Measurements from ENCODE around the gene PTPRN2. TPM values are rescaled to one million over a fixed set of nuclear protein-coding genes. Genes with fewer than 3 reads are reported as not detected.

PTPRN2 gene
- polyA plus RNA-seq, 1 experiment, result 0.02 TPM

GRCh38 chr7:158077934-158078910 lies 509.4 kb downstream of the PTPRN2 start:
- no peak for DNase-seq (ENCODE audit: low read depth, low spot score)
- no peak for TF ChIP-seq CTCF (IDR thresholded peaks at IDR 0.05; ENCODE audit: low read depth, low read length)
- Histone ChIP-seq H3K27ac (ENCODE audit: low read depth, low read length) (no peak overlapping the region), H3K4me3 (ENCODE audit: low read depth, low read length) (no peak overlapping the region), H3K27me3 (ENCODE audit: control insufficient read depth, insufficient read depth, low read length) (no peaks in the 10 kb centered on the region), H3K9me3 (ENCODE audit: control insufficient read depth, insufficient read depth, low read length) (peaks cover 87% of the 10 kb centered on the region)
- ChIA-PET POLR2A (no interaction called here), CTCF (no interaction called here)

- no peak for DNase-seq (ENCODE audit: low read depth, low spot score)
- no peak for TF ChIP-seq CTCF (IDR thresholded peaks at IDR 0.05; ENCODE audit: low read depth, low read length)
- ChIA-PET CTCF (no interaction called here), POLR2A (no interaction called here)
- Histone ChIP-seq H3K27ac (ENCODE audit: low read depth, low read length) (no peak overlapping the region), H3K27me3 (ENCODE audit: control insufficient read depth, insufficient read depth, low read length) (no peaks in the 10 kb centered on the region), H3K9me3 (ENCODE audit: control insufficient read depth, insufficient read depth, low read length) (peaks cover 87% of the 10 kb centered on the region), H3K4me3 (ENCODE audit: low read depth, low read length) (no peak overlapping the region)
These were observed 510.3 kb downstream of the PTPRN2 start for GRCh38 chr7:158077151-158077840.

GRCh38 chr7:158076656-158077055 lies 511.0 kb downstream of the PTPRN2 start:
- DNase-seq (ENCODE audit: low read depth, low spot score), result no peak
- CTCF ChIA-PET, result no interaction called here
- no peak overlapping the region for H3K27ac ChIP-seq (ENCODE audit: low read depth, low read length)
- no peaks in the 10 kb centered on the region for H3K27me3 ChIP-seq (ENCODE audit: control insufficient read depth, insufficient read depth, low read length)
- POLR2A ChIA-PET, result no interaction called here
- H3K4me3 ChIP-seq (ENCODE audit: low read depth, low read length), result no peak overlapping the region
- TF ChIP-seq CTCF (IDR thresholded peaks at IDR 0.05; ENCODE audit: low read depth, low read length), result no peak
- H3K9me3 ChIP-seq (ENCODE audit: control insufficient read depth, insufficient read depth, low read length), result peaks cover 89% of the 10 kb centered on the region

- Histone ChIP-seq H3K27me3 (ENCODE audit: control insufficient read depth, insufficient read depth, low read length) (no peaks in the 10 kb centered on the region), H3K27ac (ENCODE audit: low read depth, low read length) (no peak overlapping the region), H3K4me3 (ENCODE audit: low read depth, low read length) (no peak overlapping the region), H3K9me3 (ENCODE audit: control insufficient read depth, insufficient read depth, low read length) (peaks cover 92% of the 10 kb centered on the region)
- POLR2A ChIA-PET, result no interaction called here
- CTCF ChIA-PET, result no interaction called here
- TF ChIP-seq CTCF (IDR thresholded peaks at IDR 0.05; ENCODE audit: low read depth, low read length), result no peak
- DNase-seq (ENCODE audit: low read depth, low spot score), result no peak
These were observed 511.4 kb downstream of the PTPRN2 start for GRCh38 chr7:158076215-158076614.

GRCh38 chr7:158075633-158076001 lies 512.0 kb downstream of the PTPRN2 start:
- Histone ChIP-seq H3K27me3 (ENCODE audit: control insufficient read depth, insufficient read depth, low read length) (no peaks in the 10 kb centered on the region), H3K27ac (ENCODE audit: low read depth, low read length) (no peak overlapping the region), H3K9me3 (ENCODE audit: control insufficient read depth, insufficient read depth, low read length) (peaks cover 92% of the 10 kb centered on the region), H3K4me3 (ENCODE audit: low read depth, low read length) (no peak overlapping the region)
- DNase-seq (ENCODE audit: low read depth, low spot score), result no peak
- CTCF ChIA-PET, result no interaction called here
- TF ChIP-seq CTCF (IDR thresholded peaks at IDR 0.05; ENCODE audit: low read depth, low read length), result no peak
- POLR2A ChIA-PET, result no interaction called here
